Vagina (tissue), 2 donors: ENCODE data around the gene DNASE1L2.

Source experiments
- POLR2A ChIP-seq, 2 donors: fragments of 450-650 bp; IDR thresholded peaks; one replicate each; pipeline ENCODE4 v1.6.1; 2017; ENCODE audit warnings: antibody characterized with exemption in 2 of 2, mild to moderate bottlenecking in 2 of 2, moderate library complexity in 2 of 2
- POLR2AphosphoS5 ChIP-seq, 2 donors: sonication (generic); formaldehyde crosslinking; IDR thresholded peaks; one replicate each; pipeline ENCODE4 v1.9.0; 2017; ENCODE audit warnings: antibody characterized with exemption in 2 of 2, mild to moderate bottlenecking in 2 of 2, low read depth in 1 of 2; ENCODE audit not compliant: insufficient read depth in 1 of 2
- TF ChIP-seq, protein P1 (sequence below), 3 experiments: fragments of 450-650 bp in 2 of 3; fragments of 200-600 bp in 1 of 3; sonication (generic) in 1 of 3; IDR thresholded peaks; one replicate each; pipeline ENCODE4 v1.5.1; 2017 to 2019; ENCODE audit warnings: antibody characterized with exemption in 3 of 3, mild to moderate bottlenecking in 2 of 3, moderate library complexity in 2 of 3

DNA sequence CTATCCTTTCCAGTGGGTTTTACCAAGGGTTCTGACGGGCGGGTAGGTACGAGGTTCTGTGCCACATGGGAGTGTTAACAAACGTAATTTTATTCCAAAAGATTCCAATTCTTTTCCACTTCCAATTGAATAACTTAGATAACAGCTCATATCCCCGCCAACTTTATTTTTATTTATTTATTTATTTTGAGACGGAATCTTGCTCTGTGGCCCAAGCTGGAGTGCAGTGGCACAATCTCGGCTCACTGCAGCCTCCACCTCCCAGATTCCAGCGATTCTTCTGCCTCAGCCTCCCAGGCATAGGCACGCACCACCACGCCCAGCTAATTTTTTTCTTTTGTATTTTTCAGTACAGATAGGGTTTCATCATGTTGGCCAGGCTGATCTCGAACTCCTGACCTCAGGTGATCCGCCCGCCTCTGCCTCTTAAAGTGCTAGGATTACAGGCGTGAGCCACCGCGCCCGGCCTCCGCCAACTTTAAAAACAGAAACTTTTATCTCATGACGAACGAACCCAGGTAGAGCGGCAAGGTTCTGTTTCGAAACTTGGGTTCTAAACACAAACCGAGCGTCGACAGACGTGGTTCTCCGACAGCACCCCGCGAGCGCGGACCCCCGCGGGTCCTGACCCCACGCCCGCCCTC, 14.5 kb downstream of the DNASE1L2 start:
- no peak for TF ChIP-seq POLR2A (IDR thresholded peaks at IDR 0.05)
- TF ChIP-seq POLR2AphosphoS5 (IDR thresholded peaks at IDR 0.05; ENCODE audit: insufficient read depth in 1 of 2, low read depth in 1 of 2): no peak
- TF ChIP-seq, protein P1, sequence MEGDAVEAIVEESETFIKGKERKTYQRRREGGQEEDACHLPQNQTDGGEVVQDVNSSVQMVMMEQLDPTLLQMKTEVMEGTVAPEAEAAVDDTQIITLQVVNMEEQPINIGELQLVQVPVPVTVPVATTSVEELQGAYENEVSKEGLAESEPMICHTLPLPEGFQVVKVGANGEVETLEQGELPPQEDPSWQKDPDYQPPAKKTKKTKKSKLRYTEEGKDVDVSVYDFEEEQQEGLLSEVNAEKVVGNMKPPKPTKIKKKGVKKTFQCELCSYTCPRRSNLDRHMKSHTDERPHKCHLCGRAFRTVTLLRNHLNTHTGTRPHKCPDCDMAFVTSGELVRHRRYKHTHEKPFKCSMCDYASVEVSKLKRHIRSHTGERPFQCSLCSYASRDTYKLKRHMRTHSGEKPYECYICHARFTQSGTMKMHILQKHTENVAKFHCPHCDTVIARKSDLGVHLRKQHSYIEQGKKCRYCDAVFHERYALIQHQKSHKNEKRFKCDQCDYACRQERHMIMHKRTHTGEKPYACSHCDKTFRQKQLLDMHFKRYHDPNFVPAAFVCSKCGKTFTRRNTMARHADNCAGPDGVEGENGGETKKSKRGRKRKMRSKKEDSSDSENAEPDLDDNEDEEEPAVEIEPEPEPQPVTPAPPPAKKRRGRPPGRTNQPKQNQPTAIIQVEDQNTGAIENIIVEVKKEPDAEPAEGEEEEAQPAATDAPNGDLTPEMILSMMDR (IDR thresholded peaks at IDR 0.05): no peak
